Erythroblast (primary cell): ENCODE measurements around the gene TES.

Experiments used
- GATA1 ChIP-seq: IDR thresholded peaks from 2 replicates; pipeline ENCODE4 v1.6.1; 2011; ENCODE audit warnings: low read depth, mild to moderate bottlenecking, control low read depth, low read length, moderate library complexity
- POLR2A ChIP-seq: IDR thresholded peaks from 2 replicates; pipeline ENCODE4 v1.6.1; 2011; ENCODE audit warnings: mild to moderate bottlenecking, low read length

- TF ChIP-seq POLR2A: no peak
- no peak for TF ChIP-seq GATA1
These were observed 41.9 kb downstream of the TES start for GRCh38 chr7:116252249-116252648.
